HG03457 (cell line): ENCODE measurements around the gene KANSL1.
"Not testable (repeated sequence)": the region's sequence is repeated elsewhere in the genome, so short reads cannot be mapped to it uniquely, and the experiment has no call there.

Source experiments
- ATAC-seq: cut with Tn5 transposase; IDR thresholded peaks from one replicate; pipeline ENCODE4 v1.9.1; 2021; ENCODE audit warnings: moderate number of reproducible peaks; ENCODE audit not compliant: unreplicated experiment

KANSL1 gene, protein sequence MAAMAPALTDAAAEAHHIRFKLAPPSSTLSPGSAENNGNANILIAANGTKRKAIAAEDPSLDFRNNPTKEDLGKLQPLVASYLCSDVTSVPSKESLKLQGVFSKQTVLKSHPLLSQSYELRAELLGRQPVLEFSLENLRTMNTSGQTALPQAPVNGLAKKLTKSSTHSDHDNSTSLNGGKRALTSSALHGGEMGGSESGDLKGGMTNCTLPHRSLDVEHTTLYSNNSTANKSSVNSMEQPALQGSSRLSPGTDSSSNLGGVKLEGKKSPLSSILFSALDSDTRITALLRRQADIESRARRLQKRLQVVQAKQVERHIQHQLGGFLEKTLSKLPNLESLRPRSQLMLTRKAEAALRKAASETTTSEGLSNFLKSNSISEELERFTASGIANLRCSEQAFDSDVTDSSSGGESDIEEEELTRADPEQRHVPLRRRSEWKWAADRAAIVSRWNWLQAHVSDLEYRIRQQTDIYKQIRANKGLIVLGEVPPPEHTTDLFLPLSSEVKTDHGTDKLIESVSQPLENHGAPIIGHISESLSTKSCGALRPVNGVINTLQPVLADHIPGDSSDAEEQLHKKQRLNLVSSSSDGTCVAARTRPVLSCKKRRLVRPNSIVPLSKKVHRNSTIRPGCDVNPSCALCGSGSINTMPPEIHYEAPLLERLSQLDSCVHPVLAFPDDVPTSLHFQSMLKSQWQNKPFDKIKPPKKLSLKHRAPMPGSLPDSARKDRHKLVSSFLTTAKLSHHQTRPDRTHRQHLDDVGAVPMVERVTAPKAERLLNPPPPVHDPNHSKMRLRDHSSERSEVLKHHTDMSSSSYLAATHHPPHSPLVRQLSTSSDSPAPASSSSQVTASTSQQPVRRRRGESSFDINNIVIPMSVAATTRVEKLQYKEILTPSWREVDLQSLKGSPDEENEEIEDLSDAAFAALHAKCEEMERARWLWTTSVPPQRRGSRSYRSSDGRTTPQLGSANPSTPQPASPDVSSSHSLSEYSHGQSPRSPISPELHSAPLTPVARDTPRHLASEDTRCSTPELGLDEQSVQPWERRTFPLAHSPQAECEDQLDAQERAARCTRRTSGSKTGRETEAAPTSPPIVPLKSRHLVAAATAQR (N-terminal part only)

GRCh38 chr17:46193151-46193625, at the start of gene KANSL1:
TSS of gene KANSL1 (minus strand) at chr17:46193429. CDS start at chr17:46172143, 21,286 bp downstream.
- peak; percentile 65 for ATAC-seq

DNA sequence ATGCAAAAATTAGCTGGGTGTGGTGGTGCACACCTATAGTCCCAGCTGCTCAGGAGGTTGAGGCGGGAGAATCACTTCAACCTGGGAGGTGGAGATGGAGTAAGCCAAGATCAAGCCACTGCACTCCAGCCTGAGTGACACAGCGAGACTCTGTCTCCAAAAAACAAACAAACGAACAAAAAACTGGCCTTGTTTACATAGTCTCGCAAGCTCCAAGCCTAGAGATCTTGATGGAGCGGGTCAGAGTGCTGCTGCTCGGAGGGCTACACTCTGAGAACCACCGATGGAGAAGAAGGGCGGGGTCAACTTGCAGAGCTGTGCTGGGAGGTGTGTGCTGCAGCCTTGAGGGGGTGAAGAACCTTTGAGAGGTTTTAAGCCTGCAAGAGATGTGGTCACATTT, 38.1 kb upstream of the KANSL1 start:
- not testable (repeated sequence) for ATAC-seq

GRCh38 chr17:46225274-46225794, 32.1 kb upstream of the KANSL1 start:
- ATAC-seq, result peak; percentile 91

- peak; percentile 17 for ATAC-seq
Observed at GRCh38 chr17:46224864-46225263, 31.6 kb upstream of the KANSL1 start.

GRCh38 chr17:46223041-46223440, 29.8 kb upstream of the KANSL1 start:
- ATAC-seq, result not testable (repeated sequence)

GRCh38 chr17:46216682-46217081, 23.5 kb upstream of the KANSL1 start:
- no peak for ATAC-seq

GRCh38 chr17:46212634-46213435, 19.6 kb upstream of the KANSL1 start:
- ATAC-seq, result no peak

DNA sequence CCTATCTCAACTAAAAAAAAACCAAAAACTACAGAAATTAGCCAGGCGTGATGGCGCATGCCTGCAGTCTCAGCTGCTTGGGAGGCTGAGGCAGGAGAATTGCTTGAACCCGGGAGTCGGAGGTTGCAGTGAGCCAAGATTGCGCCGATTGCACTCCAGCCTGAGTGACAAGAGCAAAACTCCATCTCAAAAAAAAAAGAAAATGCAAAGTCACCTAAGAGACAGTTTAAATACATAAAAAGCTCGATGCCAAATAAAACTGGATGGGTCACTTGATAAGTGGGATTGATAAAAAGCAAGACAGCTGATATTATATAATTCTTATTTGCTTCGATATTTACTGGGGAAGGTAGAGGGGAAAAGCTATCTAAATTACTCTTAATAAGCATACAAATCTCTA, 15.8 kb upstream of the KANSL1 start:
- ATAC-seq, result no peak

DNA sequence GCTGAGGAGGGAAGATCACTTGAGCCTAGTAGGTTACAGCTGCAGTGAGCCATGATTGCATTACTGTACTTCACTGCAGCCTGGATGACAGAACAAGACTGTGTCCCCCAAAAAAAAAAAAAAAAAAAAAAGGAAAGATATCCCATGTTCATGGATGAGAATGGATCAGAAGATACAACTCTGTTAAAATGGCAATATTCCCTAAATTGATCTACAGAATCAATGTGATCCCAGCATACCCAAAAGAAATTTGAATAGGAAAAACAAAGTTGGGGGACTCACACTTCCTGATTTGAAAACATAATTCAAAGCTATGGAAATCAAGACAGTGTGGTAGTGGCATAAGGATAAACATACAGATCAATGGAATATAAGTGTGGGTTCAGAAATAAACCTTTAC, 12.7 kb upstream of the KANSL1 start:
- no peak for ATAC-seq

GRCh38 chr17:46202424-46202823, 9.2 kb upstream of the KANSL1 start:
- ATAC-seq, result no peak

DNA sequence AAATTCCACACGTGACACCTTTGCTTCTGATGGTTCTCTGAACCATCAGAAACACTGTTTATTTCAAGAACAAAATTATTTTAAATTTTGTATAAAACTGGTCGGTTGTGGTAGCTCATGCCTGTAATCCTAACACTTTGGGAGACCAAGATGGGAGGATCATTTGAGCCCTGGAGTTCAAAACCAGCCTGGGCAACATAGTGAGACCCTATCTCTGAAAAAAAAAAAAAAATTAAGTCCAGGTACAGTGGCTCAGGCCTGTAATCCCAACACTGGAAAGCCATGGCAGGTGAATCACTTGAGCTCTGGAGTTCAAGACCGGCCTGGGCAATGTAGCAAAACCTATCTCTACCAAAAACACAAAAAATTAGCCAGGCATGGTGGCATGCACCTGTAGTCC, 8.3 kb upstream of the KANSL1 start:
- ATAC-seq, result no peak

GRCh38 chr17:46200197-46200596, 7.0 kb upstream of the KANSL1 start:
- ATAC-seq, result no peak

GRCh38 chr17:46199379-46199778, 6.2 kb upstream of the KANSL1 start:
- no peak for ATAC-seq

DNA sequence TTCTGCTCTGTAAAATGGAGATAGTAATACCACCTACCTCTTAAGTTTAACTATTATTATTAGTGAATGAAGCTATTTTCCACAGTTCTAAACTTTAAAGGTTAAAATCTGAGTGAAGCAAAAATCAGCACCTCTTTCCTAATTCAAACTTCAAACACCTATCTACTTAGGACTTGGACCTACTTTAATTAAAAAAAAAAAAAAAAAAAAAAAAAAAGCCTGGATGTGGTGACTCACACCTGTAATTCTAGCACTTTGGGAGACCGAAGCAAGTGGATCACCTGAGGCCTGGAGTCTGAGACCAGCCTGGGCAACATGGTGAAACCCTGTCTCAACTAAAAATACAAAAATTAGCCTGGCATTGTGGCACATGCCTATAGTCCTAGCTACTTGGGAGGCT, 5.0 kb upstream of the KANSL1 start:
- ATAC-seq, result no peak

- no peak for ATAC-seq
Observed at GRCh38 chr17:46197530-46197929, 4.3 kb upstream of the KANSL1 start.

DNA sequence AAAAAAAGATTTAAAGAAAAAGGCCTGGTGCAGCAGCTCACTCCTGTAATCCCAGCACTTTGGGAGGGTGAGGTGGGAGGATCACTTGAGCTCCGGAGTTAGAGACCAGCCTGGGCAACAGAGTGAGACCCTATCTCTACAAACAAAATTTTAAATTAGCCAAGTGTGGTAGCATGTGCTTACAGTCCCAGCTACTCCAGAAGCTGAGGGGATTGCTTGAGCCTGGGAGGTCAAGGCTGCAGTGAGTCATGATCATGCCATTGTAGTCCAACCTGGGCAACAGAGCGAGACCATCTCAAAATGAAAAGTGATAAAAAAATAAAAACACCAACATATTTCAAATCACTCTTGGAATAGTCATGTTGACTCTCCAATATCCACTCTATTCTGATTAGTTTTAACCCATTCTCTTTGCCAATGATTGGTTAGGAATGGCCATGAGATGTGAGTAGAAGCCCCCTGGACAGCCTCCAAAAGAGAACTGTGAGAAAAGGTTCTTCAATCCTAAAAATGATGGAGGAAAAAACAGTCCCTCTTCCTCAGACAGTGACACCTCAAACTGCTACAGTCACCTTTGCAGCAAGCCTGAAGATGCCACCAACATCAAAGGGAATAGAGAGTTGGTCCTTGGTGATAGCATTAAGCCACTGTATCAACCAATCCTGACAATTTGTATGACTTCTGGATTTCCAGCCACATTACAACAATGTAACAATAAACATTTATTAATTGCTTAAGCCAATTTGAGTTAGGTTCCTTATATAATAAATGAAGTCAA, 2.9 kb upstream of the KANSL1 start:
- no peak for ATAC-seq

DNA sequence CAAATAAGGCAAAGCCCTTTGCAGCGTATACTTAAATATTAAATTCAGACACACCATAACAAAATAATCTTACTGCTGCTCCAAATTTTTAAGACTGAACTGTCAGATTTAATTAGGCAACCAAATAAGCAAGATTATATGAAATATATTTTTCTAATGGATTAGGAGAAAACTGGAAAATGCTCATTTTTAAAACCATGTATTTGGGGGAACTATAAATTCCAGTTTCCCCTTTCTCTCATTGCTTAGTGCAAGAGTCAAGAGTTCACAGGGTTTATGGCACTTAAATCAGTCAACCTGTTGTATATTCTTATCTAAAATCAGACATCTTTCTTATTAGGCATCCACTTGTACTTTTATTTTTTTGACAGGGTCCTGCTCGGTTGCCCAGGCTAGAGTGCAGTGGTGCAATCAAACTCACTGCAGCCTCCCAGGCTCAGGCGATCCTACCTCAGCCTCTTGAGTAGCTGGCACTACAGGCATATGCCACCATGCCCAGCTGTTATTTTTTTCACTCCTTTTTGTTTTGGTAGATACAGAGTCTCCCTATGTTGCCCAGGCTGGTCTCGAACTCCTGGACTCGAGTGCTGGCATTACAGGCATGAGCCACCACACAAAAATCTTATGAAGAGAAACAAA, 2.1 kb upstream of the KANSL1 start:
- ATAC-seq, result no peak

- ATAC-seq, result no peak
Observed at GRCh38 chr17:46194393-46195216, 1.4 kb upstream of the KANSL1 start.
